GM23338 (cell line): ENCODE data around the gene MSGN1. TPM values are rescaled to one million over a fixed set of nuclear protein-coding genes. Genes with fewer than 3 reads are reported as not detected.

Source experiments
- ATAC-seq: fragments of 200-7000 bp; cut with Tn5 transposase; 3 replicates; pipeline ENCODE4 v1.9.1; 2020
- DNase-seq: peaks from one replicate; pipeline ENCODE4 v3.0.0-alpha.2; 2015; ENCODE audit warnings: low spot score
- H2AFZ ChIP-seq: fragments of 200-600 bp; sonication (generic); 2 replicates; pipeline ENCODE4 v1.8.0; 2016; ENCODE audit warnings: antibody characterized with exemption, mild to moderate bottlenecking, moderate library complexity
- H3F3A ChIP-seq: fragments of 200-600 bp; sonication (generic); replicated peaks from 2 replicates; pipeline ENCODE4 v1.8.0; 2017; ENCODE audit warnings: antibody characterized with exemption, mixed run types, low read depth
- H3K27ac ChIP-seq: fragments of 200-600 bp; sonication (generic); 2 replicates; pipeline ENCODE4 v1.6.1; 2016; ENCODE audit warnings: low read depth
- H3K27me3 ChIP-seq: fragments of 200-600 bp; sonication (generic); 2 replicates; pipeline ENCODE4 v1.8.0; 2016; ENCODE audit warnings: mild to moderate bottlenecking, mixed run types, moderate library complexity; ENCODE audit not compliant: insufficient read depth
- H3K36me3 ChIP-seq: fragments of 200-600 bp; sonication (generic); 2 replicates; pipeline ENCODE4 v1.8.0; 2016; ENCODE audit warnings: mild to moderate bottlenecking; ENCODE audit not compliant: insufficient read depth
- H3K4me1 ChIP-seq: fragments of 200-600 bp; sonication (generic); 2 replicates; pipeline ENCODE4 v1.8.0; 2016; ENCODE audit warnings: mild to moderate bottlenecking, moderate library complexity; ENCODE audit not compliant: insufficient read depth
- H3K4me2 ChIP-seq: fragments of 200-600 bp; sonication (generic); 2 replicates; pipeline ENCODE4 v1.7.1; 2017; ENCODE audit warnings: mixed run types
- H3K4me3 ChIP-seq: fragments of 200-600 bp; sonication (generic); 2 replicates; pipeline ENCODE4 v1.6.1; 2016; ENCODE audit warnings: mixed run types
- H3K79me2 ChIP-seq: fragments of 200-600 bp; sonication (generic); replicated peaks from 2 replicates; pipeline ENCODE4 v1.8.0; 2017; ENCODE audit warnings: mild to moderate bottlenecking; ENCODE audit not compliant: insufficient read depth
- H3K9me2 ChIP-seq: fragments of 200-600 bp; sonication (generic); 2 replicates; pipeline ENCODE4 v1.8.0; 2017; ENCODE audit not compliant: insufficient read depth
- H4K20me1 ChIP-seq: fragments of 200-600 bp; sonication (generic); replicated peaks from 2 replicates; pipeline ENCODE4 v1.8.0; 2017; ENCODE audit warnings: mild to moderate bottlenecking; ENCODE audit not compliant: insufficient read depth
- H3K27ac Mint-ChIP-seq: 2 replicates; pipeline ENCODE4 v1.8.0; 2020; ENCODE audit warnings: inconsistent platforms, mild to moderate bottlenecking, moderate library complexity, mixed read lengths
- H3K27me3 Mint-ChIP-seq: 3 replicates; pipeline ENCODE4 v1.8.0; 2022; ENCODE audit warnings: low read depth, mild to moderate bottlenecking, moderate library complexity, mixed read lengths, inconsistent platforms; ENCODE audit not compliant: insufficient read depth, poor library complexity
- H3K36me3 Mint-ChIP-seq: 3 replicates; pipeline ENCODE4 v1.8.0; 2021; ENCODE audit warnings: low read depth, mild to moderate bottlenecking, inconsistent platforms, moderate library complexity, mixed read lengths
- H3K4me1 Mint-ChIP-seq: 3 replicates; pipeline ENCODE4 v1.8.0; 2020; ENCODE audit warnings: mild to moderate bottlenecking, inconsistent platforms, mixed read lengths
- H3K4me3 Mint-ChIP-seq: 3 replicates; pipeline ENCODE4 v1.8.0; 2021; ENCODE audit warnings: moderate library complexity, mild to moderate bottlenecking, inconsistent platforms, mixed read lengths
- H3K9me3 Mint-ChIP-seq: 3 replicates; pipeline ENCODE4 v1.8.0; 2020; ENCODE audit warnings: moderate library complexity, mild to moderate bottlenecking, inconsistent platforms, mixed read lengths
- CREB1 ChIP-seq: fragments of 250-450 bp; sonication (Bioruptor Pico); IDR thresholded peaks from 2 replicates; pipeline ENCODE4 v1.5.0; 2020; ENCODE audit warnings: low read depth, mild to moderate bottlenecking, moderate library complexity
- ETS1 ChIP-seq: IDR thresholded peaks from 2 replicates; pipeline ENCODE4 v1.6.1; 2016; ENCODE audit warnings: antibody characterized with exemption
- EZH2 ChIP-seq: fragments of 200-600 bp; sonication (generic); IDR thresholded peaks from one replicate; pipeline ENCODE4 v1.8.0; 2017; ENCODE audit warnings: antibody characterized with exemption, mild to moderate bottlenecking, low read depth; ENCODE audit not compliant: unreplicated experiment
- EZH2phosphoT487 ChIP-seq: fragments of 200-600 bp; sonication (generic); IDR thresholded peaks from one replicate; pipeline ENCODE4 v1.8.1; 2018; ENCODE audit warnings: antibody characterized with exemption; ENCODE audit not compliant: unreplicated experiment
- JUNB ChIP-seq: IDR thresholded peaks from one replicate; pipeline ENCODE4 v1.6.1; 2016; ENCODE audit warnings: antibody characterized with exemption; ENCODE audit not compliant: unreplicated experiment
- NANOG ChIP-seq: IDR thresholded peaks from 2 replicates; pipeline ENCODE4 v1.6.1; 2016; ENCODE audit warnings: antibody characterized with exemption, borderline replicate concordance
- POLR2AphosphoS5 ChIP-seq: IDR thresholded peaks from 2 replicates; pipeline ENCODE4 v1.6.1; 2016; ENCODE audit warnings: antibody characterized with exemption, low read depth
- REST ChIP-seq: IDR thresholded peaks from one replicate; pipeline ENCODE4 v1.6.1; 2018; ENCODE audit warnings: antibody characterized with exemption; ENCODE audit not compliant: unreplicated experiment
- STAT1 ChIP-seq: IDR thresholded peaks from one replicate; pipeline ENCODE4 v1.6.1; 2016; ENCODE audit warnings: antibody characterized with exemption; ENCODE audit not compliant: unreplicated experiment
- ZNF114 ChIP-seq: fragments of 250-450 bp; sonication (Bioruptor Pico); IDR thresholded peaks from 2 replicates; pipeline ENCODE4 v1.5.0; 2020; ENCODE audit warnings: mild to moderate bottlenecking, moderate library complexity
- ZNF331 ChIP-seq: fragments of 250-450 bp; sonication (Bioruptor Pico); IDR thresholded peaks from 2 replicates; pipeline ENCODE4 v1.5.0; 2020; ENCODE audit warnings: low read depth, mild to moderate bottlenecking, moderate library complexity
- polyA plus RNA-seq: library from polyadenylated mRNA; unstranded; fragments of >200 nt; fragmentation: Nextera tagmentation; extraction: Ambion mirVana; gene quantifications from 2 replicates; pipeline ENCODE4 v1.2.1, GENCODE V29; 2016
- total RNA-seq: library from RNA; depleted of rRNA; stranded (reverse); fragments of >200 nt; shearing (Covaris generic); gene quantifications from 2 replicates; pipeline ENCODE4 v1.2.3, GENCODE V29; 2014
- TF ChIP-seq, protein P1 (sequence below), 2 experiments: fragments of 200-600 bp in 1 of 2; sonication (generic) in 1 of 2; conservative IDR thresholded peaks; 2 replicates each; pipeline versions ENCODE4 v1.5.1 to v1.6.1; 2016 to 2017; ENCODE audit warnings: antibody characterized with exemption in 2 of 2, low read depth in 2 of 2, mild to moderate bottlenecking in 2 of 2, moderate library complexity in 1 of 2
- TF ChIP-seq, protein P2 (sequence below): fragments of 250-450 bp; sonication (Bioruptor Pico); IDR thresholded peaks from 2 replicates; pipeline ENCODE4 v1.5.0; 2020; ENCODE audit warnings: mild to moderate bottlenecking, moderate library complexity

MSGN1 gene
- total and polyA plus RNA-seq, 2 experiments from 2014 or later: not detected

GRCh38 chr2:17850151-17850550 lies 33.9 kb downstream of the MSGN1 start:
- no peak for ATAC-seq
- H3F3A ChIP-seq: no peaks in the 10 kb centered on the region
- H2AFZ ChIP-seq: no peak overlapping the region
- H3K79me2 ChIP-seq: no peaks in the 10 kb centered on the region
- no peaks in the 10 kb centered on the region for H3K36me3 ChIP-seq
- Mint-ChIP-seq H3K4me3 (no peak overlapping the region), H3K9me3 (no peaks in the 10 kb centered on the region), H3K4me1 (peaks cover 3% of the 10 kb centered on the region; the same call in 1 of the 3 replicates), H3K36me3 (no peaks in the 10 kb centered on the region), H3K27me3 (no peaks in the 10 kb centered on the region), H3K27ac (no peak overlapping the region)
- H3K4me3 ChIP-seq: no peak overlapping the region
- DNase-seq: no peak
- H3K9me2 ChIP-seq: no peaks in the 10 kb centered on the region
- H3K27ac ChIP-seq: no peak overlapping the region
- no peak overlapping the region for H3K4me2 ChIP-seq
- TF ChIP-seq CREB1 (CRISPR knock-in tag): no peak
- TF ChIP-seq, protein P1, sequence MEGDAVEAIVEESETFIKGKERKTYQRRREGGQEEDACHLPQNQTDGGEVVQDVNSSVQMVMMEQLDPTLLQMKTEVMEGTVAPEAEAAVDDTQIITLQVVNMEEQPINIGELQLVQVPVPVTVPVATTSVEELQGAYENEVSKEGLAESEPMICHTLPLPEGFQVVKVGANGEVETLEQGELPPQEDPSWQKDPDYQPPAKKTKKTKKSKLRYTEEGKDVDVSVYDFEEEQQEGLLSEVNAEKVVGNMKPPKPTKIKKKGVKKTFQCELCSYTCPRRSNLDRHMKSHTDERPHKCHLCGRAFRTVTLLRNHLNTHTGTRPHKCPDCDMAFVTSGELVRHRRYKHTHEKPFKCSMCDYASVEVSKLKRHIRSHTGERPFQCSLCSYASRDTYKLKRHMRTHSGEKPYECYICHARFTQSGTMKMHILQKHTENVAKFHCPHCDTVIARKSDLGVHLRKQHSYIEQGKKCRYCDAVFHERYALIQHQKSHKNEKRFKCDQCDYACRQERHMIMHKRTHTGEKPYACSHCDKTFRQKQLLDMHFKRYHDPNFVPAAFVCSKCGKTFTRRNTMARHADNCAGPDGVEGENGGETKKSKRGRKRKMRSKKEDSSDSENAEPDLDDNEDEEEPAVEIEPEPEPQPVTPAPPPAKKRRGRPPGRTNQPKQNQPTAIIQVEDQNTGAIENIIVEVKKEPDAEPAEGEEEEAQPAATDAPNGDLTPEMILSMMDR (conservative IDR thresholded peaks at IDR 0.05; ENCODE audit: low read depth in 2 of 2): no peak
- TF ChIP-seq, protein P2, sequence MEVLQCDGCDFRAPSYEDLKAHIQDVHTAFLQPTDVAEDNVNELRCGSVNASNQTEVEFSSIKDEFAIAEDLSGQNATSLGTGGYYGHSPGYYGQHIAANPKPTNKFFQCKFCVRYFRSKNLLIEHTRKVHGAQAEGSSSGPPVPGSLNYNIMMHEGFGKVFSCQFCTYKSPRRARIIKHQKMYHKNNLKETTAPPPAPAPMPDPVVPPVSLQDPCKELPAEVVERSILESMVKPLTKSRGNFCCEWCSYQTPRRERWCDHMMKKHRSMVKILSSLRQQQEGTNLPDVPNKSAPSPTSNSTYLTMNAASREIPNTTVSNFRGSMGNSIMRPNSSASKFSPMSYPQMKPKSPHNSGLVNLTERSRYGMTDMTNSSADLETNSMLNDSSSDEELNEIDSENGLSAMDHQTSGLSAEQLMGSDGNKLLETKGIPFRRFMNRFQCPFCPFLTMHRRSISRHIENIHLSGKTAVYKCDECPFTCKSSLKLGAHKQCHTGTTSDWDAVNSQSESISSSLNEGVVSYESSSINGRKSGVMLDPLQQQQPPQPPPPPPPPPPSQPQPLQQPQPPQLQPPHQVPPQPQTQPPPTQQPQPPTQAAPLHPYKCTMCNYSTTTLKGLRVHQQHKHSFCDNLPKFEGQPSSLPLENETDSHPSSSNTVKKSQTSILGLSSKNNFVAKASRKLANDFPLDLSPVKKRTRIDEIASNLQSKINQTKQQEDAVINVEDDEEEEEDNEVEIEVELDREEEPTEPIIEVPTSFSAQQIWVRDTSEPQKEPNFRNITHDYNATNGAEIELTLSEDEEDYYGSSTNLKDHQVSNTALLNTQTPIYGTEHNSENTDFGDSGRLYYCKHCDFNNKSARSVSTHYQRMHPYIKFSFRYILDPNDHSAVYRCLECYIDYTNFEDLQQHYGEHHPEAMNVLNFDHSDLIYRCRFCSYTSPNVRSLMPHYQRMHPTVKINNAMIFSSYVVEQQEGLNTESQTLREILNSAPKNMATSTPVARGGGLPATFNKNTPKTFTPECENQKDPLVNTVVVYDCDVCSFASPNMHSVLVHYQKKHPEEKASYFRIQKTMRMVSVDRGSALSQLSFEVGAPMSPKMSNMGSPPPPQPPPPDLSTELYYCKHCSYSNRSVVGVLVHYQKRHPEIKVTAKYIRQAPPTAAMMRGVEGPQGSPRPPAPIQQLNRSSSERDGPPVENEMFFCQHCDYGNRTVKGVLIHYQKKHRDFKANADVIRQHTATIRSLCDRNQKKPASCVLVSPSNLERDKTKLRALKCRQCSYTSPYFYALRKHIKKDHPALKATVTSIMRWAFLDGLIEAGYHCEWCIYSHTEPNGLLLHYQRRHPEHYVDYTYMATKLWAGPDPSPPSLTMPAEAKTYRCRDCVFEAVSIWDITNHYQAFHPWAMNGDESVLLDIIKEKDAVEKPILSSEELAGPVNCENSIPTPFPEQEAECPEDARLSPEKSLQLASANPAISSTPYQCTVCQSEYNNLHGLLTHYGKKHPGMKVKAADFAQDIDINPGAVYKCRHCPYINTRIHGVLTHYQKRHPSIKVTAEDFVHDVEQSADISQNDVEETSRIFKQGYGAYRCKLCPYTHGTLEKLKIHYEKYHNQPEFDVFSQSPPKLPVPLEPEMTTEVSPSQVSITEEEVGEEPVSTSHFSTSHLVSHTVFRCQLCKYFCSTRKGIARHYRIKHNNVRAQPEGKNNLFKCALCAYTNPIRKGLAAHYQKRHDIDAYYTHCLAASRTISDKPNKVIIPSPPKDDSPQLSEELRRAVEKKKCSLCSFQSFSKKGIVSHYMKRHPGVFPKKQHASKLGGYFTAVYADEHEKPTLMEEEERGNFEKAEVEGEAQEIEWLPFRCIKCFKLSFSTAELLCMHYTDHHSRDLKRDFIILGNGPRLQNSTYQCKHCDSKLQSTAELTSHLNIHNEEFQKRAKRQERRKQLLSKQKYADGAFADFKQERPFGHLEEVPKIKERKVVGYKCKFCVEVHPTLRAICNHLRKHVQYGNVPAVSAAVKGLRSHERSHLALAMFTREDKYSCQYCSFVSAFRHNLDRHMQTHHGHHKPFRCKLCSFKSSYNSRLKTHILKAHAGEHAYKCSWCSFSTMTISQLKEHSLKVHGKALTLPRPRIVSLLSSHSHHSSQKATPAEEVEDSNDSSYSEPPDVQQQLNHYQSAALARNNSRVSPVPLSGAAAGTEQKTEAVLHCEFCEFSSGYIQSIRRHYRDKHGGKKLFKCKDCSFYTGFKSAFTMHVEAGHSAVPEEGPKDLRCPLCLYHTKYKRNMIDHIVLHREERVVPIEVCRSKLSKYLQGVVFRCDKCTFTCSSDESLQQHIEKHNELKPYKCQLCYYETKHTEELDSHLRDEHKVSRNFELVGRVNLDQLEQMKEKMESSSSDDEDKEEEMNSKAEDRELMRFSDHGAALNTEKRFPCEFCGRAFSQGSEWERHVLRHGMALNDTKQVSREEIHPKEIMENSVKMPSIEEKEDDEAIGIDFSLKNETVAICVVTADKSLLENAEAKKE (CRISPR knock-in tag): no peak
- no peak for TF ChIP-seq ZNF331
- TF ChIP-seq EZH2phosphoT487: no peak
- no peak for TF ChIP-seq STAT1
- TF ChIP-seq ETS1: no peak
- no peak for TF ChIP-seq REST
- no peak for TF ChIP-seq JUNB
- TF ChIP-seq POLR2AphosphoS5: no peak
- TF ChIP-seq ZNF114 (CRISPR knock-in tag): no peak
- no peak for TF ChIP-seq EZH2
- TF ChIP-seq NANOG: no peak
- H3K4me1 ChIP-seq: no peaks in the 10 kb centered on the region
- no peaks in the 10 kb centered on the region for H3K27me3 ChIP-seq
- H4K20me1 ChIP-seq: no peaks in the 10 kb centered on the region
